Esophagus squamous epithelium (tissue), 5 donors: ENCODE results near the gene APPBP2. TPM values are rescaled to one million over a fixed set of nuclear protein-coding genes. Genes with fewer than 3 reads are reported as not detected.

Experiments used
- DNase-seq: peaks from one replicate; lab custom pipeline; 2025; lab: John Stamatoyannopoulos, UW
- H3K27ac ChIP-seq, 4 donors: fragments of 200-600 bp; sonication (generic); one replicate each; pipeline ENCODE4 v1.5.1; 2016 to 2019; ENCODE audit warnings: mild to moderate bottlenecking in 1 of 4
- H3K27me3 ChIP-seq, 4 donors: fragments of 200-600 bp; sonication (generic); 1 replicate in 3 of 4; 2 replicates in 1 of 4; pipeline versions ENCODE4 v1.5.1 to v1.6.0; 2017 to 2021; ENCODE audit warnings: antibody characterized with exemption in 1 of 4
- H3K36me3 ChIP-seq, 3 donors: fragments of 200-600 bp; sonication (generic); one replicate each; pipeline ENCODE4 v1.5.1; 2016 to 2019
- H3K4me1 ChIP-seq, 3 donors: fragments of 200-600 bp; sonication (generic); one replicate each; pipeline ENCODE4 v1.5.1; 2017 to 2019
- H3K4me3 ChIP-seq, 4 donors: fragments of 200-600 bp; sonication (generic); 1 replicate in 3 of 4; 2 replicates in 1 of 4; pipeline ENCODE4 v1.5.1; 2016 to 2019; ENCODE audit warnings: mild to moderate bottlenecking in 2 of 4, moderate library complexity in 1 of 4
- H3K9me3 ChIP-seq, 3 donors: fragments of 200-600 bp; sonication (generic); one replicate each; pipeline ENCODE4 v1.5.1; 2016 to 2019
- POLR2A ChIP-seq, 4 donors: fragments of 450-650 bp; IDR thresholded peaks; one replicate each; pipeline ENCODE4 v1.6.1; 2017; ENCODE audit warnings: antibody characterized with exemption in 4 of 4, mild to moderate bottlenecking in 4 of 4, moderate library complexity in 3 of 4
- WGBS, 2 donors: methylation state at CpG; one replicate each; pipeline ENCODE4 v1.1.5; 2018; 5-methylcytosine and 5-hydroxymethylcytosine counted together
- intact Hi-C: fragments of 100-400 bp; cut with DNase I; formaldehyde crosslinking; loops from one replicate; pipeline ENCODE4 v1.15.0; 2022
- total RNA-seq, 4 donors: library from RNA; depleted of rRNA; stranded (reverse); fragments of >200 nt; gene quantifications; one replicate each; pipeline ENCODE4 v1.1.0, GENCODE V29; 2016
- TF ChIP-seq, protein P1 (sequence below), 6 experiments: fragments of 450-650 bp in 4 of 6; fragments of 200-600 bp in 2 of 6; sonication (generic) in 2 of 6; IDR thresholded peaks; one replicate each; pipeline ENCODE4 v1.5.1; 2016 to 2019; ENCODE audit warnings: antibody characterized with exemption in 6 of 6, mild to moderate bottlenecking in 4 of 6, moderate library complexity in 4 of 6
- donor health status: DM: yes; HTN: yes; CAD: no.

The APPBP2 gene
- total RNA-seq, 4 donors from 2014 or later: 9.7 to 26.3 (median 16.0) TPM

DNA sequence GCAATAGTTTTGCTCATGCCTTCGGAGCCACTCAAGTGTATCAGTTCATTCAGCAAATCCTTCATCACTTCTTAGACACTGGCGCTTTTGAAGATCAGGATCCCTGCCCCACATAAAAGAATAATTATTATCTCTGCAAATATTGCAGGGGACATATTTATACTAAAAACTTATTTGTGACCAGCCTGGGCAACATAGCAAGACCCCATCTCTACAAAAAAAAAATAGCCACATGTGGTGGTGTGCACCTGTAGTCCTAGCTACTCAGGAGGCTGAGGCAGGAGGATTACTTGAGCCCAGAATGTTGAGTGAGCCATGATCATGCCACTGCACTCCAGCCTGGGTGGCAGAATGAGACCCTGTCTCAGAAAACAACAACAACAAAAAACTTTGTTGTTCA lies 1.7 kb upstream of the APPBP2 start:
- 98 to 100% methylated on average over 2 of the region's 2 CpGs for WGBS, 2 donors
- Histone ChIP-seq H3K9me3 (no peaks in the 10 kb centered on the region), H3K36me3 (no peaks in the 10 kb centered on the region), H3K27ac (no peak overlapping the region), H3K4me3 (no peak overlapping the region), H3K4me1 (peaks cover 3 to 32% (median 4%) of the 10 kb centered on the region in 3 donors), H3K27me3 (no peaks in the 10 kb centered on the region)
- intact Hi-C loops: no loop called here
- TF ChIP-seq, protein P1, sequence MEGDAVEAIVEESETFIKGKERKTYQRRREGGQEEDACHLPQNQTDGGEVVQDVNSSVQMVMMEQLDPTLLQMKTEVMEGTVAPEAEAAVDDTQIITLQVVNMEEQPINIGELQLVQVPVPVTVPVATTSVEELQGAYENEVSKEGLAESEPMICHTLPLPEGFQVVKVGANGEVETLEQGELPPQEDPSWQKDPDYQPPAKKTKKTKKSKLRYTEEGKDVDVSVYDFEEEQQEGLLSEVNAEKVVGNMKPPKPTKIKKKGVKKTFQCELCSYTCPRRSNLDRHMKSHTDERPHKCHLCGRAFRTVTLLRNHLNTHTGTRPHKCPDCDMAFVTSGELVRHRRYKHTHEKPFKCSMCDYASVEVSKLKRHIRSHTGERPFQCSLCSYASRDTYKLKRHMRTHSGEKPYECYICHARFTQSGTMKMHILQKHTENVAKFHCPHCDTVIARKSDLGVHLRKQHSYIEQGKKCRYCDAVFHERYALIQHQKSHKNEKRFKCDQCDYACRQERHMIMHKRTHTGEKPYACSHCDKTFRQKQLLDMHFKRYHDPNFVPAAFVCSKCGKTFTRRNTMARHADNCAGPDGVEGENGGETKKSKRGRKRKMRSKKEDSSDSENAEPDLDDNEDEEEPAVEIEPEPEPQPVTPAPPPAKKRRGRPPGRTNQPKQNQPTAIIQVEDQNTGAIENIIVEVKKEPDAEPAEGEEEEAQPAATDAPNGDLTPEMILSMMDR (IDR thresholded peaks at IDR 0.05): no peak
- TF ChIP-seq POLR2A (IDR thresholded peaks at IDR 0.05): no peak
- no peak for DNase-seq

DNA sequence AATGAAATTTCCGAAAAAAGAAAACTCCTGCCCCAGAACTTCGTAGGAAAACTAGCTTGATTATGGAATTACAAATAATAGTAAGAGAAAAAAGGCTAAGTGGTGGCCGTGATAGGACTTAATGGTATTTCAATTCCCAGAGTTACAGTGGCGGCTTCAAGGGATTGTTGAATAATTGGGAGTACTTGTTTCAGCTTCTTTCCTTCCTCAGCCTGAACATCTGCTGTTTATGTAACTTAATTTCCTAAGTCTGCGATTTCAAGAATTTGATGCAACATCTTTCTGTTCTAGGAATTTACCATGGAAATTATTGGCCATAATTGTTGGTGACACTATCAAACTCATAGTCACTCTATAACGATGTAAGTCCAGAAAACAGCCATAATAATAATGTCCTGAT lies 684 bp upstream of the APPBP2 start:
- Histone ChIP-seq H3K9me3 (no peaks in the 10 kb centered on the region), H3K36me3 (no peaks in the 10 kb centered on the region), H3K27ac (peak overlapping the region in 3 of 4 donors; percentile 97 to 99 (median 99)), H3K27me3 (no peaks in the 10 kb centered on the region), H3K4me3 (peak overlapping the region; percentile 69 to 94 (median 91)), H3K4me1 (peaks cover 3 to 42% (median 4%) of the 10 kb centered on the region in 3 donors)
- intact Hi-C loops: no loop called here
- no peak for TF ChIP-seq POLR2A (IDR thresholded peaks at IDR 0.05)
- TF ChIP-seq, protein P1 (IDR thresholded peaks at IDR 0.05): no peak
- DNase-seq: no peak
- WGBS, 2 donors: 7 to 16% methylated on average over 6 of the region's 6 CpGs

DNA sequence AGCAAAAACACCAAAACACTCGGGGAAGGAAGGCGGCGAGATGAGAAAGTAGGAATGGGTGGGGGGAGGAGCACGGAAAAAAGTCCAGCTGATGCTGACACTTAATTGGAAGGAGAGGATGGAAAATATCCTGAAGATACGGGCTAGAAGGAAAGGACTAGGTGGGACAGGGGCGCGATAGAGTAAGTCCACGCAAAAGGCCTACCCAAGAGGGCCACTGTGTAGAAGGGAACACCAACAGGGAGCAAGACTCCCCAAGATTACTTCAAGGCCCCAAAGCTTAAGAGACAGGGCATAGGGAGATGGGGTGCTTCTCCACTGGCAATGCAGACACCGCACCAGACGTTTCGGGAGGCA lies 736 bp downstream of the APPBP2 start:
- Histone ChIP-seq H3K27ac (peak overlapping the region; percentile 97 to 99 (median 99)), H3K27me3 (no peaks in the 10 kb centered on the region), H3K4me3 (peak overlapping the region; percentile 69 to 94 (median 91)), H3K4me1 (peaks cover 4 to 51% (median 7%) of the 10 kb centered on the region in 3 donors), H3K36me3 (no peaks in the 10 kb centered on the region), H3K9me3 (no peaks in the 10 kb centered on the region)
- TF ChIP-seq, protein P1 (IDR thresholded peaks at IDR 0.05): no peak
- TF ChIP-seq POLR2A (IDR thresholded peaks at IDR 0.05): no peak
- DNase-seq: no peak
- WGBS, 2 donors: 0 to 2% methylated on average over 11 of the region's 11 CpGs
- intact Hi-C loops: no loop called here

DNA sequence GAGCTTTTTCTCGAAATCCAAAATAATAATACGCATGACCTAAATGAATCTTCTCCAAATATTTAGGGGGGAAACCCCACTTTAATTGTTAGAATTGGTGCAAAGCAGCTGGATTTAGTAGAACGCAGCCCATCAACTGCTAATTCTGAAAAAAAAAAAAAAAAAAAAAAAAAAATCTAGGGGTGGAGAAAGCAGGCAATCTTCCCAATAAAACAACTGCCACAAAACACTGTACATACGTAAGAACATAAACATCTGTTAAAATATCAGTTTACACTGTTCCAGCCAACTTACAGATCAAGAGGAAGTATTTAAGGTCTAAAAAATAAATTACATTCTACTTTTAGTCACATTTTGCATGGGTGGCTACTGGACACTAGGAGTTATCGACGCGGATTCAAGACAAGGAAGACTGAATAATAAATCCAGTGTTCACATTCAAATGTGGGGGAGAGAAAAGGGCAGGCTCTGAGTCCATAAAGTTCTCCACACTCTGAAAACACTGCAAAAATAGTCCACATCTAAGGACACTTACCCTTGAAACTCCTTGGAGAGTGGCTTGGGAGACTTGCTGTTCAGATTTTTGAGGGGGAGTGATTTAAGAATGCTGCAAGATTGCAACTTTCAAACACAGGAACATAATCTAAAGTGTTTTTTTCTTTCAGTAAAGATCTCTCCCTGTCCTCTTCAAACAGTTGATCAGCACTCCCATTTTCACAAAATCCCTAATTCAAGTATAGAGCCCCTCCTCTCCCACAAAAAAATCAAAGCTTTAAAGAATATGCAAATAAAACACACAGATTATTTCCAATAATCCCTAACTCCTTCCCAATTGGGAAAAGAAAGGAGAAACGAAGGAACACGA lies 1.3 kb downstream of the APPBP2 start:
- intact Hi-C loops: no loop called here
- 12% methylated on average over 9 of the region's 9 CpGs for WGBS, 2 donors

More for the DNA sequence above, 1.3 kb downstream of the APPBP2 start:
- DNase-seq: no peak
- Histone ChIP-seq H3K27me3 (no peaks in the 10 kb centered on the region), H3K4me1 (peaks cover 4 to 51% (median 7%) of the 10 kb centered on the region in 3 donors), H3K9me3 (no peaks in the 10 kb centered on the region), H3K36me3 (peaks cover 0 to 6% (median 0%) of the 10 kb centered on the region in 3 donors), H3K4me3 (peak overlapping the region; percentile 69 to 94 (median 91)), H3K27ac (peak overlapping the region; percentile 97 to 99 (median 99))
- no peak for TF ChIP-seq POLR2A (IDR thresholded peaks at IDR 0.05)
- TF ChIP-seq, protein P1 (IDR thresholded peaks at IDR 0.05): no peak
